NCI-H128 (cell line): ENCODE results near the gene TCHP.
"Not testable (repeated sequence)": the region's sequence is repeated elsewhere in the genome, so short reads cannot be mapped to it uniquely, and the experiment has no call there.

Source experiments
- DNase-seq: peaks from one replicate; lab custom pipeline; 2025; ENCODE audit not compliant: unreplicated experiment; lab: John Stamatoyannopoulos, UW

The TCHP gene, protein sequence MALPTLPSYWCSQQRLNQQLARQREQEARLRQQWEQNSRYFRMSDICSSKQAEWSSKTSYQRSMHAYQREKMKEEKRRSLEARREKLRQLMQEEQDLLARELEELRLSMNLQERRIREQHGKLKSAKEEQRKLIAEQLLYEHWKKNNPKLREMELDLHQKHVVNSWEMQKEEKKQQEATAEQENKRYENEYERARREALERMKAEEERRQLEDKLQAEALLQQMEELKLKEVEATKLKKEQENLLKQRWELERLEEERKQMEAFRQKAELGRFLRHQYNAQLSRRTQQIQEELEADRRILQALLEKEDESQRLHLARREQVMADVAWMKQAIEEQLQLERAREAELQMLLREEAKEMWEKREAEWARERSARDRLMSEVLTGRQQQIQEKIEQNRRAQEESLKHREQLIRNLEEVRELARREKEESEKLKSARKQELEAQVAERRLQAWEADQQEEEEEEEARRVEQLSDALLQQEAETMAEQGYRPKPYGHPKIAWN

DNA sequence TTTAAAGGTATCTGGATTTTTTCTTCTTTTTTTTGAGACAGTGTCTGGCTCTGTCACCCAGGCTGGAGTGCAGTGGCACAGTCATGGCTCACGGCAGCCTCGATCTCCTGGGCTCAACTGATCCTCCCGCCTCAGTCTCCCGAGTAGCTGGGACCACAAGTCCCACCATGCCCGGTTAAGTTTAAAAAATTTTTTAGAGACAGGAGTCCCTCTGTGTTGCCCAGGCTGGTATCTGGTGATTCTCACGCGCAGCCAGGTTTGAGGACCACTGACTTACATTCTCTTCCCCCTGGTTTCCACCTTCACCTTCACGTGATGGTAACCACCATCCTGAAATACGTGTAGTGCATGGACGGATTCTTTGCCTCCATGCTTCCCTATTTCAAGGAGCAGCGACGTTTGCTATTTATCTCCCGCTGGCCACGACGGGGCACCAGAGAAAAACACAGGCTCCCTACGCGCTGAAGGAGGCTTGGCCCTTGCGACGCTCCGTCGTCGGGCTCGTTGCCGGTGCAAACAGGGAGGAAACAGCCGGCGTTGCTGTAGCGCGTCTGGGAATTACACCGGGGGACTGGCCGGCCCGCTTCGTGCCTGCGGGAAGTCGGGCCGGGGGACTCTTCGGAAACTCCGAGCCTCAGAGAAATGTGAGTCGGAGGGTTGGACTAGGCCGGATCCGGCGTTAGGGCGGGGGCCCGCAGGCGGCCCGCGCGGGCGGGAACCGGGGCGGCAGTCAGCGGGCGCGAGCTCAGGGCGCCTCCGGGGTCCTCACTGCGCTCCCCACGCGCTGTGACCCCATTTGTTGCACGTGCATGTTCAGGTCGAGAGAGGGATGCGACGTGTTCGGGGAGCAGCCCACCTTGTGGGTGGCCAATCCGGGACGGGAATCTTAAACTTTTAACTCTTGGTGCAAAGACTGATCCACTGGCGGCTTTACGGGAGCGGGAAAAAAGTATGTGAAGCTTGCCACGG is at the start of gene TCHP:
Gene TCHP, plus strand, starts transcription at position 492 of the 969 bp plus-strand sequence. CDS start 2,753 bp downstream, outside the sequence.
- DNase-seq, result peak; percentile 65

DNA sequence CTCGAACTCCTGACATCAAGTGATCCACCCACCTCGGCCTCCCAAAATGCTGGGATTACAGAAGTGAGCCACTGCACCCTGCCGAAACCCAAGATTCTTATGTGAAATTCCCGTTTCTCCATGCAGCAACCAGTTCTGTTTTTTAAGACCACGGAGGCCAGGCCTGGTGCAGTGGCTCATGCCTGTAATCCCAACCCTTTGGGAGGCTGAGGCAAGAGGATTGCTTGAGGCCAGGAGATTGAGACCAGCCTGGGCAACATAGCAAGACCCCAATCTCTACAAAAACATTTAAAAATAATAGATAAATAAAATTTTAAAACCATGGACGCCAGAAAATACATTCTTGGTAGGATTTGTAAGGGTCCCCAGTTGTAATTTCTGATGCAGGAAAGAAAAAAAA is 49.6 kb upstream of the TCHP start:
- DNase-seq, result not testable (repeated sequence)

DNA sequence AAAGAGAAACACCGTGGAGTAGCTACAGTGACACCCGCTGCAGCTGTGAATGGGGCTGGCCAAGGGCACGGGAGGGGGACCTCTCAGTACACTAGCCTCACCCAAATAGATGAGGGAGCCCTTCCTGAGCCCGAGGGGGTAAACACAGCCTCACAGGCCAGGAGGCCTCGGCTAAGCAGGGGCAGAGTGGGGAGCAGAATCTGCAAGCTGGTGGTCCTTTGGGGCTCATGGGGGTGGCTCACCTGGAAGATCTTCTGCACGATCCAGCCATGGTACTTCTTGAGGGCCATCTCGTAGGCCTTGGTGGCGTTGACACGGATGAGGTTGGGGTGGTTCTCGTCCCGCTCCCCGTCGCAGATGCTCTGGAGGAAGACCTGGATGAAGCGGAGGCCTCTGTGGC is 44.7 kb upstream of the TCHP start:
- no peak for DNase-seq

DNA sequence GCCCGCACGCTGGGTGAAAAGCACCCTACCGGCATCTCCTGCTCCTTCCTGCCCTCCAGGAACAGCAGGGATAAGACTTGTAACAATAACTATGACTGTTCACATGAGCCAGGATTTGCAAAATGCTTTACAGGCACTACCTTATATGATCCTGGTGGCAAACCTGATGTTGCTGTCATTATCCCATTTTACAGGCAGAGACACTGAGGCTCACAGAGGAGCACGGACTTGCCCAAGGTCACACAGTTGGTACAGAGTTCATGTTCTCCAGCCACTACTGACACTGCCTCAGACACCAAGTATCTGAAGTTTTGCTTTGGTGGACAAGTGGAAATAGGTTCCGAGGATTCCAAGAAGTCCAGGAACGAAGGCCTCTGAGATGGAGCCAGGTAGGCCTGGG is 42.4 kb upstream of the TCHP start:
- DNase-seq, result no peak

DNA sequence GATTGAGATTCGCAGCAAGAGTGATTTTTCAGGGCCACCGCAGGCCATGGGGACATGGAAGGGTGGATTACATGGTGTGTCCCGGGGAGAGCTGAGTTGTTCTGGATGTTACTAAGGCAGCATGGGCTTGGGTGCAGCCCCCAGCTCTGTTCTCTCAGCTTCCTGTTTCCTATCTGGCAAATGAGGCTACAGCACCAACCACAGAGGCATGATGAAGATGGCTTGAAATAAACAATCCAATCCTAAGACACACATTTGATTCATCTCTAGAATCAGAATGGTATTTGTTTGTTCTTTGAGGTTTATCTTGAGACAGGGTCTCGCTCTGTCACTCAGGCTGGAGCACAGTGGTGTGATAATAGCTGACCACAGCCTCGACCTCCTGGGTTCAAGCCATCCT is 41.3 kb upstream of the TCHP start:
- DNase-seq, result no peak

DNA sequence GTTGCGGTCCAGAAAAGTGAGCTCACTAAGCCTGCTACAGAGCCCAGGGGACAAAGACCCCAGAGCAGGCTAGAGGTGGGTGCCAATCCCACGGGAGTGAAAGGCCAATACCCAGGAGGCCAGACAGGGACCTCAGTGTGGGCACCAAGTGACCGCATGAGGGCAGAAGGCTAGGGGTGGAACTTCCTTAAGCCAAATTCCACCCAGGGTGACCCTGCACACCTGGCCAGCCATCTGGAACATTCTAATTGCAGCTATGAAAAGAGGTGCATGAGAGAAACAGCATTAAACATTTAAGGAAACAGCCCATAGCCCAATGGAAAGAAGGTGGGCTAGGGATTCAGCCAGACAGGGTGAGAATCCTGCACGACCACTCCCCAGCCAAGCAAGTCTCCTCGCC is 39.1 kb upstream of the TCHP start:
- DNase-seq, result no peak

DNA sequence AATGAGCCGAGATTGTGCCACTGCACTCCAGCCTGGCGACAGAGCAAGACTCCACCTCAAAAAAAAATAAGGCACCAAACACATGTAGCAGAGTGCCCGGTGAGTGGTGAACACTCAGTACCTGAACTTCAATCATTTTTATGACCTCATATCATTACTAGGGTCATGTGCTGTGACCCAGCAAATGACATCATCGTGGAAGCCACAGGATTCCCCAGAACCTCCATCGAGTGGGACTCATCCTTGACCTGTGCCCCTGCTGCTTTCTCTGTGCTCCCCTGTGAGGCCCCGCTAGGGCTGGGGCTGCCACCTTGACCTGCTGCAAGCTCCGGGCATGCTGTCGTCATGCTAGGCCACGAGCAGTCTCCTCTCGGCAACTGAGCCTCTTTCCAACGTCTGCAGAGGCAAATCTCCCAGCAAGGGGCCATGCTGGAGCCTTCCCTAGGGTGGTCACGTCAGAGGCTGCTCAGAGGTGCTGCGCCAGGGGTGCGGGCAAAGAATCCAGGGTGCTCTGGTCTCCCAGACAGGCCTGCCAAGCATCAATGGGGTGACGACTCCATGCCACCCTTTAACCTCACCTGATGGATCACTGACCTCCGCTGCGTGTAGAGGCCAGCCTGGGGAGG is 38.3 kb upstream of the TCHP start:
- DNase-seq, result no peak

DNA sequence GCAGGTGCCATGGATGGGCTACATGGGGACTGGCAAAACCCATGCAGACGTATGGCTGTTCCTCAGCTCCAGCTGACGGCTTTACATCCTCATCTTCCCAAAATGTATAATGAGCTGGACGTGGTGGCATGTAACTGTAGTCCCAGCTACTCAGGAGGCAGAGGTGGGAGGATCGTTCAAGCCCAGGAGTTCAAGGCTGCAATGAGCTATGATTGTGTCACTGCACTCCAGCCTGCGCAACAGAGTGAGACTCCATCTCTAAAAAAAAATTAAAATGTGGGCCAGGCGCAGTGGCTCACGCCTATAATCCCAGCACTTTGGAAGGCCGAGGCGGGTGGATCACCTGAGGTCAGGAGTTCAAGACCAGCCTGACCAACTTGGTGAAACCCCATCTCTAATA is 37.6 kb upstream of the TCHP start:
- DNase-seq, result not testable (repeated sequence)

DNA sequence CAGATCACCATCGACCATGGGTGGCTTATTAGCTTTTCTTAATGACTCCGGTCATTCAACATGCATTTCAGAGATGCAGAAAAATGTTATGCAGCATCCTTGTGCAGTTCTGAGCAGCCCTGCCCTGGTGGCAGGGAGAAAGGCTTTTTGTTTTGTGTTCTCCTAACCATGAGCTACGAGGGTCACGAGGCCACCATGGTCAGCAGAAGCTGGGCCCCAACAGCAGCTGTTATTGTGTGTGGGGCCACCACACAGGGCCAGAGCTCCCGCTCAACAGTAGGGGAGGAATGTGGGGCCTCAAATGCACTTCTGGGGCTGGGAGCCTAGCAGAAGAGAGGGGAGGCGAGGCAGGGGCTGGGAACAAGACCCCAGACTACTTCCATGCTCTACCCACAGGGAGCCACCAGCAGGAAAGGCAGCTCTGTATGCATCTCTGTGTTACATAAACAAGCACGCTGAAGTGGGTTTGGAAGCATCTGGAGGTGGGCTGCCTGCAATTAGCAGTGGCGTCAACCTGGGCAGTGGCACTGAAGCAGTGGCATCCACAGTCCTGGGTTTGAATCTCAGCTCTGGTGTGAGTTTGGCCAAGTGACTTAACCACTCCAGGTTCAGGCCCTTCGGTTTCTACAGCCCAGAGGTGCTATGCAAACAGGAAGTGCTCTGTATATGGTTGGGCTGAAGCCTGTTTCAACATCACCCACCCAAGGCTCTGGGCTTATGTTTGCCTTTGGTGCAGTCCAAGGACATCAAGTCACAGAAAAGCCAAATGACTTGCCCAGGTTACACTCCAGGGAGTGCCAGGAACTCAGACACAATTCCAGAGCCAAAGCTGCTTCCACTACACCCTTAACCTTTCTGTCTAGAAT is 36.0 kb upstream of the TCHP start:
- DNase-seq, result no peak

DNA sequence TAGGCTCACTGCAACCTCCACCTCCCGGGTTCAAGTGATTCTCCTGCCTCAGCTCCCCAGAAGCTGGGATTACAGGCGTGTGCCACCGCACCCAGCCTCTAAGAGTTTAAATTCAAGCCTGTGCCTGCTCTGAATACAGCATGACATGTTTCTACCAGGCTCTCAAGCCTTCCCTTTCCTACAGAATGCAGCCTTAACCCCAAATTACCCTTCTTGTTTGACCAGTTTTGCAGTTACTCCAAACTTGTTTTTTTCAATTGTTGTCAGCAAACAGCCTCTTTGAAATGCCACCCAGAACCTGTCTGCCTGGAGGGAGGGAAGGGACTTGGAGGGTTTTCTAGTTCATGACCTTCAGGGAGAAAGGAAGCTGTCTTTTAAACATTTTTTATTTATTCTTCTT is 35.2 kb upstream of the TCHP start:
- DNase-seq, result no peak

DNA sequence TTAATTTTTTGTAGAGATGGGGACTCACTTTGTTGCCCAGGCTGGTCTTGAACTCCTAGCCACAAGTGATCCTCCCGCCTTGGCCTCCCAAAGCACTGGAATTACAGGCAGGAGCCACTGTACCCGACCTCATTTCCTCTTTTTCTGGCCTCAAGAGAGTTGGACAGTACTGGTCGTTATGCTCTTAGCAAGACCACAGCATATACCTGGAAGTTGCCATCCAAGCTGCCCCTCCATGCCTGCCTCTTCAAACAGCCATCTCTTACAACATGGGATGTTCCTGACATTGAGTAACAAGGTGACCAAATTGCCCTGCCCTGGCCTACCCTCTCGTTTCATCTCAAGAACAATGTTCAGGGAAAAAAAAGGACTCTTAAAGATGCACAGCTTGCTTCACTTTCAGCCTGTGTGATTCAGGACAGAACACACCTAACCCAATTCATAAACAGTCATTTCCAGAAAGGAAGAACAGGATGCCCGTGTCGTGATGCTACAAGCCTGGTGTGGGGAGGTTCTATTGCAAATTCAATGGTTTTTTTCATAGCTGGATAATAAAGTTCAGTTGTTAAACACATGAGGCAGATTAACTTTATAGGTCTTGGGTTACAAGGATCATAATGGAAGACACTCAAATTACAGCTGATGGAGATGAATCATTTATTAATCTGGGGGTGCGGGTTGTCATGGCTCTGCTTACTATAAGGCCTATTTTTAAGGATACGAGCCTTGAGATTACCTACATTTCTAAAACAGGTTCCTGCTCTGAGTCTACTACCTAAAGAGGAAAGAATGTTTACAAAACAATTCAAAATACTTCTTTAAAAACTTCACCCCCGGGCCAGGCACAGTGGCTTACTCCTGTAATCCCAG is 31.7 kb upstream of the TCHP start:
- no peak for DNase-seq

DNA sequence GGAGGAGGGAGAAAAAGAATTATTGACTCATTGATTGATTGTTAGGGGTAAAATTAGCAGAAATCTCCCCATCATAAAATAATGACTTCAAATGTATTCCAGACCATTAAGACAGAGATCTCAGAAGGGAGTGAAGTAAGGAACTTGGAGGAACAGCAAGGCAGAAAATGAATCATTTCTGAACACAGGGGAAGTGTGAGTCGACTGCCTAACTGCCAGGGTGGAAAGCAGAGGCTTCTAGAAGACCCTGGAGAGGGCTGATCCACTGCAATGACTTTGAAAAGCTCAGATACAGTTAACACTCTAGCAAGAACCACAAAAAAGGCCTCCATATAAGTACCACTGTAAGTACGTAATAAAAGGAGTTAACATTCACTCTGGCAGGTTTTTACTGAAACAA is 29.4 kb upstream of the TCHP start:
- no peak for DNase-seq

DNA sequence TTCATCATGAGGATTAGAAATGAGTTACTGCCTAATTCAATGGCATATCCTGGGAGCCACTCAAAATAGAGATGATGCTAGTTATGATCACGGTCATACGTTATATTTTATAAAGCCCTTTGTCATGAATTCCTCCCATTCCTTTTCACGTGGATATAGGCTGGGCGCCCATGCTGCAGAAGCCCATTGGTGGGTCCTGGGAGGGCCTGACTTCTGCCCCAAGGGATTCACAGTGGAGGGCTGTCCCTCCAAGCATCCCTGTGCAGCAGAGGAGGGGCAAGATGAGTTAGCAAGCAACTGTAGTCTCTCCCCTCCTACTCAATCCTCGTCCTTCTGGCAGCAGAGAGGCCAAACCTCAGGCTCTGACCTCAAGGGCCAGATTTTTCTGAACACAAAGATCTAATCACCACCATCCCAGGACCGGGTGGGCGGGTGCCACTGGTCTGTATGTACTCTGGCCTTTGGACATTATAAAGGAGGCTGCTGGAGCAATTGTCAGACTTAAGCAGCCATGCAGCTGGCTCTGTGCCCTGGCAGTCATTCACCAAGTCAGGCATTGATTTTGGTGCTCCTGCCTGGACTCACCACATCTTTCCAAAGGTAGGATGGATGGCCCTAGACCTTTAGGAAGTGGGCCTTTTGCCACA is 28.3 kb upstream of the TCHP start:
- no peak for DNase-seq

DNA sequence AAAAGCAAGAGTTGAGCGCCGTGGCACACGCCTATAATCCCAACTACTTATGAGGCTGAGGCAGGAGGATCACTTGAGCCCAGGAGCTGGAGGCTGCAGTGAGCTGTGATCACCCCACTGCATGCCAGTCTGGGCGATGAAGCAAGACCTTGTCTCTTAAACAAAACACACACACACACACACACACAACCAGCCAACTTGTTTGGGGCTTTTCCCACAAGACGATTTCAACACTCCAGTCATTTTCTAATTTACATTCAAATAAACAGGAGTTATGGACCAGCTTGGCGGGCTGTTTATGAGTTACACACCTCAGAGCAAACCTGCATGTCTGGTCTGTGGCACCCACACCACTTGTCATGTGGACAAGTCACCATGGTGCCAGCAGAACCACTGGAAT is 26.4 kb upstream of the TCHP start:
- DNase-seq, result no peak

DNA sequence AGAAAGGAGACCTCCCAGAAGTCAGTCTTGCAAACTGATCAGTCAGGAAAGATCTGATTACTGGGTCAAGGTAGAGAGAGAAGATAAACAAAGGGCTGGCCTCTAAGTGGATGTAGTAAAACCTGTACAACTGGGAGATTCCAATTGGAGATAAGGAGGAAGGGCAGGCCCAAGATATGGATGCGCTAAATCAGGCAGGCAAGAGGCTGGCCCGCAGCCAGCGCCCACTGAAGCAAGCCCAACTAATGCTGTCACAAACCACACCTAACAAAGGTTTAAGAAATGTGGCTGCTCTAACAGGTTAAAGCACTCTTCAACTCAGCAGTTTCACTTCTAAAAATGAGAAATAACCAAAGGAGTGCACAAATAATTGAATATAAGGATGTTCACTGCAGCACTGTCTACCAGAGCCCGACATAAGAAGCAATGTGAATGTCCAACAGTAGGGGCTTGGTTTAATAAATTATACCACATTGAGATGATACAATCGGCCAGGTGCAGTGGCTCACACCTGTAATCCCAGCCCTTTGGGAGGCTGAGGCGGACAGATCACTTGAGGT is 24.4 kb upstream of the TCHP start:
- DNase-seq, result no peak

DNA sequence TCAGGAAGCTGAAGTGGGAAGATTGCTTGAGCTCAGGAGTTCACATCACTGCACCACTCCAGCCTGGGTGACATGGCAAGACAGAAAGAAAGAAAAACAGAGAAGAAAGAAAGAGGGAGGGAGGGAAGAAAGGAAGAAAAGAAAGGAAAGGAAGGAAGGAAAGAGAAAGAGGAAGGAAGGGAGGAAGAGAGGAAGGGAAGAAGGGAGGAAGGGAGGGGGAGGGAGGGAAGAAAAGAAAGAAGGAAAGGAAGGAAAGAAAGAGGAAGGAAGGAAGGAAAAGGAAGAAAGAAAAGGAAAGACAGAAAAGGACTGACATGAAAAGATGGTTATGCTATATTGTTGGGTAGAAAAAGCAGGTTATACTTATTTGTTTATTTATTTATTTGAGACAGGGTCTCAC is 23.7 kb upstream of the TCHP start:
- no peak for DNase-seq

DNA sequence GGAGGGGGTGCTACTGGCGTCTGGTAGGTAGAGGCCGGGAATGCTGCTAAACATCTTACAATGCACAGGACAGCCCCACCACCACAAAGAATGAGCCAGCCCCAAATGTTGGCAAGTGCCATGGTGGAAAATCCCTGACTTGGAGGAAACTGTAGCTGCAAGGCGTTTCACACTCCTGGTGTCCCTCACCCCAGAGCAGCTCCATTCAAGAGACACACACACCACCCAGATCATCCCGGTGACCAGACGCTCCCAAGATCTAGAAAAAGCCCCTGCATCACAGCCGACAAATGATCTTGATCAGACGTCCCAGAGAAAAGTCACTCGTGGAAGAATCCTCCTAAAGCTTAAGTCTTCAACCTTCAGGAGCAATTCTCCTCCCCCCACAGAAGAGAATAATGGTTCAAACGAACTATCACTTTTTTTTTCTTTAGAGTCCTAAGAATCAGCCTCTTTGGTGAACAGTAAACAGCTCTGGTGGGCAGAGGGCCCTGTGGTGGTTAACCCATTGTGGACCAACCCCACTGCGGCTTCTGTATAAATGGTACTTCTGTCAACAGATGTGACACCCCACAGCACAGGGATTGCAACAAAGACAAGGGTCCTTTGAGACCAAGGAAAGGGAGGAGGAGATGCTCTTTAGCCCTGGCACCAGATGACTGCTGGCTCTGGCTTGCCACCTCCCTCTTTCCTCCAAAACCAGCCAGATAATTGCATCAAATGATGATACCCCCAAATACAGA is 22.4 kb upstream of the TCHP start:
- DNase-seq, result no peak

DNA sequence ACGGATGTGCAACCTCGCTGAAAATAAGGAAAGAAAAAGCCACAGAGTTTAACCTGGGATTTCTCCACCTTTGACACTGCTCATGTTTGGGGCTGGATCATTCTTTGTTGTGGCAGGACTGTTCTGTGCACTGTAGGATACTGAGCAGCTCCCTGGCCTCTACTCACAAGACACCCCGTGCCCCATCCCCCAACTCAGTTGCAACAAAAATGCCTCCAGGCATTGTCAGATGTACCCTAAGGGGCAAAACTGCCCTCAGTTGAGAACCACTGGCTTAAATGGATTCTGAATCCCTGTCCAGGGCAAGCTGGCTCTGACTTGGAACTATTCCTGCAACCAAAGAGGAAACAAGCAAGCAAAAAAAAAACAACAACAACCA is 21.8 kb upstream of the TCHP start:
- no peak for DNase-seq
